AG09309 (cell line): ENCODE measurements around the gene FBXO31.
A peak's percentile ranks its signal among the peaks of the same experiment; 100 is the strongest.

ENCODE experiments used
- DNase-seq: peaks from one replicate; pipeline ENCODE4 v3.0.0-alpha.2; 2010; ENCODE audit warnings: low read depth
- H3K4me3 ChIP-seq: 2 replicates; pipeline ENCODE4 v1.5.1; 2011; ENCODE audit warnings: mild to moderate bottlenecking, low read depth, low read length, moderate library complexity; ENCODE audit not compliant: control insufficient read depth
- TF ChIP-seq, protein P1 (sequence below): IDR thresholded peaks from 2 replicates; pipeline ENCODE4 v1.5.1; 2011; ENCODE audit warnings: mild to moderate bottlenecking, low read depth, low read length, inconsistent platforms; ENCODE audit not compliant: insufficient read depth, control insufficient read depth; ENCODE audit errors: missing control alignments

The FBXO31 gene

DNA sequence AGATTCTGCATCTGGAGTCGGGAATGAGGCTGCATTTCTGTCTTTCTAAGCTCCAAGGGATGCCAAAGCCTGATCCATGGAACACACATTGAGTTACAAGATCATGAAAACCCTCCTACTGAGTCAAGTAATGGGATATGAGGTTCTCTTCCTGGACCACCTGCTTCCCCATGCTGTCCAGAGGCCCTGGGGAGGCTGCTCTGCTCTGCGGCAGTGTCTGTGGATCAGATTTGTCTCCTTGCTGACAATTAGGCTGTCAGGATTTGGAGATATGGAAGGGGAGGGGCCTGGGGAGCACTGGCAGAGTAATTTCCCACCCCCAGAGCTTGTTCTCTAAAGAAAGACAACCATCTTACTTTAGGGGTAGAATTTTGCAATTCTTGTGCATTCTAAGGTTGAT lies 99.4 kb downstream of the FBXO31 start:
- no peak for DNase-seq
- TF ChIP-seq, protein P1, sequence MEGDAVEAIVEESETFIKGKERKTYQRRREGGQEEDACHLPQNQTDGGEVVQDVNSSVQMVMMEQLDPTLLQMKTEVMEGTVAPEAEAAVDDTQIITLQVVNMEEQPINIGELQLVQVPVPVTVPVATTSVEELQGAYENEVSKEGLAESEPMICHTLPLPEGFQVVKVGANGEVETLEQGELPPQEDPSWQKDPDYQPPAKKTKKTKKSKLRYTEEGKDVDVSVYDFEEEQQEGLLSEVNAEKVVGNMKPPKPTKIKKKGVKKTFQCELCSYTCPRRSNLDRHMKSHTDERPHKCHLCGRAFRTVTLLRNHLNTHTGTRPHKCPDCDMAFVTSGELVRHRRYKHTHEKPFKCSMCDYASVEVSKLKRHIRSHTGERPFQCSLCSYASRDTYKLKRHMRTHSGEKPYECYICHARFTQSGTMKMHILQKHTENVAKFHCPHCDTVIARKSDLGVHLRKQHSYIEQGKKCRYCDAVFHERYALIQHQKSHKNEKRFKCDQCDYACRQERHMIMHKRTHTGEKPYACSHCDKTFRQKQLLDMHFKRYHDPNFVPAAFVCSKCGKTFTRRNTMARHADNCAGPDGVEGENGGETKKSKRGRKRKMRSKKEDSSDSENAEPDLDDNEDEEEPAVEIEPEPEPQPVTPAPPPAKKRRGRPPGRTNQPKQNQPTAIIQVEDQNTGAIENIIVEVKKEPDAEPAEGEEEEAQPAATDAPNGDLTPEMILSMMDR, result no peak

GRCh38 chr16:87279094-87279658 lies 104.4 kb downstream of the FBXO31 start:
- no peak overlapping the region for H3K4me3 ChIP-seq
- TF ChIP-seq, protein P1, result no peak
- DNase-seq, result no peak

More for the DNA sequence above, 99.4 kb downstream of the FBXO31 start:
- no peak overlapping the region for H3K4me3 ChIP-seq

- TF ChIP-seq, protein P1, result peak; percentile 94
These were observed 105.1 kb downstream of the FBXO31 start for GRCh38 chr16:87278191-87279093.

More at GRCh38 chr16:87278191-87279093, 105.1 kb downstream of the FBXO31 start:
- no peak overlapping the region for H3K4me3 ChIP-seq
- peak; percentile 44 for DNase-seq
